GM12878 (cell line): ENCODE results near the gene RRAGD. TPM values are rescaled to one million over a fixed set of nuclear protein-coding genes. Genes with fewer than 3 reads are reported as not detected.

Source experiments
- ATAC-seq: fragments of 200-7000 bp; cut with Tn5 transposase; 3 replicates; pipeline ENCODE4 v1.9.1; 2020; ENCODE audit warnings: mild to moderate bottlenecking, moderate library complexity
- BruUV-seq: library from RNA; stranded (reverse); fragments of 400-500 nt; replicated peaks from 2 replicates; lab custom pipeline; 2021; lab: Mats Ljungman, UMichigan
- CTCF ChIA-PET: fragments of 300-600 bp; sonication (Branson Sonifier 250); formaldehyde crosslinking; extraction: SDS; loops from one replicate; lab custom pipeline; 2021; ENCODE audit warnings: inconsistent platforms; lab: Yijun Ruan, JAX
- POLR2A ChIA-PET: fragments of 350-600 bp; formaldehyde crosslinking; extraction: SDS; loops from one replicate; lab custom pipeline; 2021; ENCODE audit warnings: inconsistent platforms; lab: Charles Lee
- RAD21 ChIA-PET: fragments of 300-600 bp; sonication (Branson Sonifier 250); formaldehyde crosslinking; loops from one replicate; lab custom pipeline; 2023; ENCODE audit warnings: antibody characterized with exemption; ENCODE audit not compliant: unreplicated experiment; lab: Charles Lee
- SMC1A ChIA-PET: fragments of 300-600 bp; sonication (Branson Sonifier 250); formaldehyde crosslinking; loops from one replicate; lab custom pipeline; 2023; ENCODE audit not compliant: unreplicated experiment, uncharacterized antibody; lab: Charles Lee
- DNase-seq: peaks from one replicate; pipeline ENCODE4 v3.0.0-alpha.2; 2011; ENCODE audit warnings: low read depth, low spot score
- FAIRE-seq: peaks from 3 replicates; lab custom pipeline; 2011; peaks lifted over from hg19 to GRCh38; lab: Jason Lieb, UNC
- H2AFZ ChIP-seq: 2 replicates; pipeline ENCODE4 v1.6.0; 2011; ENCODE audit warnings: low read depth, low read length, control low read depth; ENCODE audit not compliant: control insufficient read depth
- H3K27ac ChIP-seq: 2 replicates; pipeline ENCODE4 v1.5.1; 2011; ENCODE audit warnings: control low read depth; ENCODE audit not compliant: control insufficient read depth, insufficient read depth
- H3K27me3 ChIP-seq, 2 experiments: replicated peaks in 1 of 2; 2 replicates each; pipeline versions ENCODE4 v1.6.0 to v1.6.1; 2011; ENCODE audit warnings: low read length in 1 of 2; ENCODE audit not compliant: control insufficient read depth in 2 of 2, insufficient read depth in 2 of 2
- H3K36me3 ChIP-seq, 2 experiments: 2 replicates each; pipeline ENCODE4 v1.5.1; 2011; ENCODE audit warnings: low read length in 1 of 2; ENCODE audit not compliant: control insufficient read depth in 2 of 2, insufficient read depth in 2 of 2
- H3K4me1 ChIP-seq: 2 replicates; pipeline ENCODE4 v1.6.1; 2011; ENCODE audit warnings: mild to moderate bottlenecking, low read length, moderate library complexity, mixed read lengths; ENCODE audit not compliant: control insufficient read depth, insufficient read depth
- H3K4me2 ChIP-seq: 2 replicates; pipeline ENCODE4 v1.6.0; 2011; ENCODE audit warnings: control low read depth; ENCODE audit not compliant: control insufficient read depth, insufficient read depth
- H3K4me3 ChIP-seq: fragments of 200-600 bp; sonication (generic); 2 replicates; pipeline ENCODE4 v1.5.1; 2016
- H3K79me2 ChIP-seq: 2 replicates; pipeline ENCODE4 v1.6.0; 2011; ENCODE audit warnings: low read length; ENCODE audit not compliant: control insufficient read depth, insufficient read depth
- H3K9ac ChIP-seq: 2 replicates; pipeline ENCODE4 v1.8.0; 2011; ENCODE audit warnings: low read length, control low read depth, mixed read lengths; ENCODE audit not compliant: control insufficient read depth, insufficient read depth
- H3K9me3 ChIP-seq: replicated peaks from 3 replicates; pipeline ENCODE4 v1.5.1; 2011; ENCODE audit warnings: mild to moderate bottlenecking, low read length; ENCODE audit not compliant: control insufficient read depth, insufficient read depth
- H4K20me1 ChIP-seq: 2 replicates; pipeline ENCODE4 v1.6.0; 2011; ENCODE audit not compliant: control insufficient read depth, insufficient read depth
- BMI1 ChIP-seq: fragments of 450-650 bp; IDR thresholded peaks from 2 replicates; pipeline ENCODE4 v1.6.1; 2016; ENCODE audit warnings: mild to moderate bottlenecking, moderate library complexity, borderline replicate concordance
- CHD1 ChIP-seq: IDR thresholded peaks from 2 replicates; pipeline ENCODE4 v1.6.1; 2012; ENCODE audit warnings: low read depth, low read length, improper control_type of control experiment
- EP300 ChIP-seq, 2 experiments: fragments of 150-350 bp in 1 of 2; IDR thresholded peaks; 2 replicates each; pipeline ENCODE4 v1.6.1; 2011 to 2012; ENCODE audit warnings: low read depth in 2 of 2, low read length in 2 of 2, borderline replicate concordance in 1 of 2, improper control_type of control experiment in 1 of 2, inconsistent platforms in 1 of 2; ENCODE audit not compliant: control insufficient read depth in 1 of 2
- ETV6 ChIP-seq, 2 experiments: fragments of 450-650 bp in 1 of 2; IDR thresholded peaks in 1 of 2; conservative IDR thresholded peaks in 1 of 2; 2 replicates each; pipeline ENCODE4 v1.6.1; 2014; ENCODE audit warnings: antibody characterized with exemption in 1 of 2, borderline replicate concordance in 1 of 2, low read depth in 1 of 2, mild to moderate bottlenecking in 1 of 2, moderate library complexity in 1 of 2
- KDM1A ChIP-seq: fragments of 200-600 bp; sonication (generic); IDR thresholded peaks from 2 replicates; pipeline ENCODE4 v1.6.1; 2016; ENCODE audit warnings: borderline replicate concordance
- TCF12 ChIP-seq: IDR thresholded peaks from 2 replicates; pipeline ENCODE4 v1.6.1; 2011; ENCODE audit warnings: low read depth, mild to moderate bottlenecking, low read length
- WRNIP1 ChIP-seq: IDR thresholded peaks from 2 replicates; pipeline ENCODE4 v1.6.1; 2011; ENCODE audit warnings: low read depth, low read length, improper control_type of control experiment, borderline replicate concordance
- YY1 ChIP-seq: IDR thresholded peaks from 2 replicates; pipeline ENCODE4 v1.6.1; 2011; ENCODE audit warnings: low read depth, mild to moderate bottlenecking, low read length
- ZNF274 ChIP-seq: IDR thresholded peaks from one replicate; pipeline ENCODE4 v1.8.0; 2011; ENCODE audit not compliant: insufficient read length, insufficient read depth
- ZNF384 ChIP-seq: IDR thresholded peaks from 2 replicates; pipeline ENCODE4 v1.6.1; 2012; ENCODE audit warnings: low read depth, mild to moderate bottlenecking, low read length, improper control_type of control experiment, borderline replicate concordance
- ZNF622 ChIP-seq: fragments of 450-650 bp; IDR thresholded peaks from 2 replicates; pipeline ENCODE4 v1.6.1; 2017; ENCODE audit warnings: mild to moderate bottlenecking, inconsistent platforms
- WGBS: methylation state at CpG from one replicate; pipeline ENCODE4 v1.1.6; 2016; ENCODE audit warnings: low lambda C conversion rate; ENCODE audit not compliant: insufficient replicate concordance, insufficient coverage; ENCODE audit errors: missing lambda C conversion rate; 5-methylcytosine and 5-hydroxymethylcytosine counted together
- in situ Hi-C: fragments of 300-500 bp; cut with MboI; formaldehyde crosslinking; loops from 9 replicates; pipeline ENCODE4 v1.14.3; 2018; ENCODE audit warnings: mixed read lengths
- intact Hi-C: fragments of 100-400 bp; cut with micrococcal nuclease; formaldehyde crosslinking; loops from one replicate; pipeline ENCODE4 v1.14.2; 2022; ENCODE audit not compliant: unreplicated experiment
- polyA plus RNA-seq, 11 experiments: library from polyadenylated mRNA; depleted of rRNA in 4 of 11; unstranded in 6 of 11; stranded (reverse) in 5 of 11; fragments of >200 nt; fragmentation: Nextera tagmentation in 4 of 11; fragmentation: Illumina TruSeq in 1 of 11; extraction: Ambion mirVana in 4 of 11; extraction: Trizol in 1 of 11; gene quantifications; 1 replicate in 1 of 11; 2 replicates in 10 of 11; pipeline versions ENCODE4 v1.2.1 to v1.2.3, GENCODE V29; 2011 to 2016; ENCODE audit warnings: inconsistent platforms in 2 of 11, missing spikeins in 2 of 11, low read depth in 1 of 11
- total RNA-seq, 4 experiments: library from RNA; depleted of rRNA in 3 of 4; stranded (reverse); fragments of >200 nt in 3 of 4; fragmentation: Illumina TruSeq in 1 of 4; extraction: Trizol in 1 of 4; gene quantifications; 2 replicates each; pipeline versions ENCODE4 v1.2.1 to v1.2.3, GENCODE V29; 2013 to 2021
- TF ChIP-seq, protein P1 (sequence below): fragments of 450-650 bp; IDR thresholded peaks from 2 replicates; pipeline ENCODE4 v1.6.1; 2017; ENCODE audit warnings: mild to moderate bottlenecking, moderate library complexity
- TF ChIP-seq, protein P2 (sequence below): IDR thresholded peaks from 2 replicates; pipeline ENCODE4 v1.6.1; 2012; ENCODE audit warnings: low read depth, low read length, improper control_type of control experiment
- TF ChIP-seq, protein P3 (sequence below): fragments of 450-650 bp; IDR thresholded peaks from 2 replicates; pipeline ENCODE4 v1.6.1; 2017; ENCODE audit warnings: mild to moderate bottlenecking

The RRAGD gene
- total and polyA plus RNA-seq, 10 of the 15 experiments (the other 5 are each of a cell fraction or from before 2014, with no cell fraction given) = 4.6 to 17.4 (median 8.5) TPM

DNA sequence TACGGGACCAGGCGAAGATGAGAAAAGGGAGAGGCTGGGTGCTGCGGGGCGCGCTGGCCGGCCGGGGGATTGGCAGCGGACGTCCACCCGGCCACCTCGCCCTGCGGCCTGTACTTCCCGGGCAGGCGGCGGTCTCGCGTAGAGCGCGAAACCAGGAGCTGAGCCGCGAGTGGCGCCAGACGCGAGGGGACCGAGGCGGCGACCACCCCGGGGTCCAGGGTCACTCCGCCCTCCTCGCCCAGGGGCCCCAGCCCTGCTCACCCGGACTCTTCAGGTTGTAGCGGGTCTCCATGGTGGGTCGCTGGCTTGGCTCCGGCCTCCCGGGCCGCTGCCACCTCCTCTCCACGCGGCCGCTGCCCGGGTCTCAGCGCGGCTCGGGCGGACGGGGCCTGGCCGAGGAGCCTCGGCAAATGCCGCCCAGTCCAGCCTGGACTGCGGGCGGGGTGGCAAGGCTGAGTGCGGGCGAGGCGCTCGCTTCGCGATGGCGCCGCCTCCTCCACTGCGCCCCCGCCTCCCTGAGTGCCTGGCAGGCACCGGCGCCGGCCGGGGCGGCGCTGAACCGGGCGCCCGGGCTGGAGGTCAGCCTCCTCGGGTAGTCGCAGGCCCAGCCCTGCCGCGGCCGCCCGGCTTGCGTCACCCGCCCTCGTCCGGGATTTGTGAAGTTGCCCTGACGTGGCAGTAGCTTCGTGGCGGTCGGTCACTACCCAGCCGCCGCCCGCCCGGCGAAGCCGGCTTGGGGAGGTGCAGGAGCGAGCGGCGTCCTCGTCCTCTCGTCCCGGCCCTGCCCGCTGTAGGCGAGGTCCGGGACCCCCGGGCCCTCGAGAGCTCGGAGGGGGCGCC, 59.6 kb downstream of the RRAGD start, which contains the start of gene UBE2J1:
Gene UBE2J1, minus strand, starts transcription at position 445 of the 840 bp plus-strand sequence. Its CDS starts 153 bp downstream, at position 292.
- peak within 1 kb of the TSS; percentile 97 for H3K27ac ChIP-seq
- ChIA-PET RAD21 (interaction anchor here (0.6 to 12.7 kb wide), 7 partner anchors 10 to 53 kb away, joined by 3 to 187 read pairs (median 9); no protein-coding TSS in a partner anchor), SMC1A (interaction anchor here (2.6 to 12.6 kb wide), 5 partner anchors 11 to 272 kb away, joined by 9 to 252 read pairs (median 52); partner anchors contain the start of gene PNRC1), POLR2A (interaction anchor here (0.8 to 5.9 kb wide), 9 partner anchors 8 to 272 kb away, joined by 3 to 51 read pairs (median 9); partner anchors contain the start of gene PNRC1), CTCF (interaction anchor here (0.6 to 17.0 kb wide), 5 partner anchors 12 to 71 kb away, joined by 3 to 260 read pairs (median 7); no protein-coding TSS in a partner anchor)
- H3K4me3 ChIP-seq = peak within 1 kb of the TSS; percentile 98
- no peaks in the 10 kb centered on the region; the same call in none of the 2 replicates for H4K20me1 ChIP-seq
- in situ Hi-C loops = no loop called here
- H2AFZ ChIP-seq = peak within 1 kb of the TSS; percentile 49
- BruUV-seq = no TSS peak
- H3K79me2 ChIP-seq = peaks cover 76% of the 10 kb centered on the region
- FAIRE-seq (no peak), ATAC-seq (peak; percentile 79), DNase-seq (no peak)
- H3K4me2 ChIP-seq = peak within 1 kb of the TSS; percentile 95
- no peaks in the 10 kb centered on the region for H3K27me3 ChIP-seq
- H3K9ac ChIP-seq = peak within 1 kb of the TSS; percentile 99
- peaks cover 0 to 5% of the 10 kb centered on the region in 2 experiments; a peak in 1 of 4 replicates for H3K36me3 ChIP-seq
- H3K9me3 ChIP-seq = no peaks in the 10 kb centered on the region; the same call in 2 of the 3 replicates
- intact Hi-C loops = loop anchor here (5.0 to 10.0 kb wide), 4 partner anchors 70 to 462 kb away; partner anchors contain the start of genes MDN1 and PM20D2
- under 1% methylated on average over 73 of the region's 102 CpGs for WGBS
- H3K4me1 ChIP-seq = peaks cover 50% of the 10 kb centered on the region
- no peak for TF ChIP-seq BMI1
- TF ChIP-seq, protein P1, sequence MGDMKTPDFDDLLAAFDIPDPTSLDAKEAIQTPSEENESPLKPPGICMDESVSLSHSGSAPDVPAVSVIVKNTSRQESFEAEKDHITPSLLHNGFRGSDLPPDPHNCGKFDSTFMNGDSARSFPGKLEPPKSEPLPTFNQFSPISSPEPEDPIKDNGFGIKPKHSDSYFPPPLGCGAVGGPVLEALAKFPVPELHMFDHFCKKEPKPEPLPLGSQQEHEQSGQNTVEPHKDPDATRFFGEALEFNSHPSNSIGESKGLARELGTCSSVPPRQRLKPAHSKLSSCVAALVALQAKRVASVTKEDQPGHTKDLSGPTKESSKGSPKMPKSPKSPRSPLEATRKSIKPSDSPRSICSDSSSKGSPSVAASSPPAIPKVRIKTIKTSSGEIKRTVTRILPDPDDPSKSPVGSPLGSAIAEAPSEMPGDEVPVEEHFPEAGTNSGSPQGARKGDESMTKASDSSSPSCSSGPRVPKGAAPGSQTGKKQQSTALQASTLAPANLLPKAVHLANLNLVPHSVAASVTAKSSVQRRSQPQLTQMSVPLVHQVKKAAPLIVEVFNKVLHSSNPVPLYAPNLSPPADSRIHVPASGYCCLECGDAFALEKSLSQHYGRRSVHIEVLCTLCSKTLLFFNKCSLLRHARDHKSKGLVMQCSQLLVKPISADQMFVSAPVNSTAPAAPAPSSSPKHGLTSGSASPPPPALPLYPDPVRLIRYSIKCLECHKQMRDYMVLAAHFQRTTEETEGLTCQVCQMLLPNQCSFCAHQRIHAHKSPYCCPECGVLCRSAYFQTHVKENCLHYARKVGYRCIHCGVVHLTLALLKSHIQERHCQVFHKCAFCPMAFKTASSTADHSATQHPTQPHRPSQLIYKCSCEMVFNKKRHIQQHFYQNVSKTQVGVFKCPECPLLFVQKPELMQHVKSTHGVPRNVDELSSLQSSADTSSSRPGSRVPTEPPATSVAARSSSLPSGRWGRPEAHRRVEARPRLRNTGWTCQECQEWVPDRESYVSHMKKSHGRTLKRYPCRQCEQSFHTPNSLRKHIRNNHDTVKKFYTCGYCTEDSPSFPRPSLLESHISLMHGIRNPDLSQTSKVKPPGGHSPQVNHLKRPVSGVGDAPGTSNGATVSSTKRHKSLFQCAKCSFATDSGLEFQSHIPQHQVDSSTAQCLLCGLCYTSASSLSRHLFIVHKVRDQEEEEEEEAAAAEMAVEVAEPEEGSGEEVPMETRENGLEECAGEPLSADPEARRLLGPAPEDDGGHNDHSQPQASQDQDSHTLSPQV = 0 out of 2 replicates have a peak, but pooled peaks have one; percentile 47
- TF ChIP-seq EP300 (IDR thresholded peaks at IDR 0.05; ENCODE audit: borderline replicate concordance in 1 of 2, control insufficient read depth in 1 of 2, low read depth in 2 of 2, low read length in 2 of 2) = peak in 1 of 2 experiments; percentile 23; a peak in 1 of 4 replicates
- no peak for TF ChIP-seq WRNIP1
- TF ChIP-seq, protein P2, sequence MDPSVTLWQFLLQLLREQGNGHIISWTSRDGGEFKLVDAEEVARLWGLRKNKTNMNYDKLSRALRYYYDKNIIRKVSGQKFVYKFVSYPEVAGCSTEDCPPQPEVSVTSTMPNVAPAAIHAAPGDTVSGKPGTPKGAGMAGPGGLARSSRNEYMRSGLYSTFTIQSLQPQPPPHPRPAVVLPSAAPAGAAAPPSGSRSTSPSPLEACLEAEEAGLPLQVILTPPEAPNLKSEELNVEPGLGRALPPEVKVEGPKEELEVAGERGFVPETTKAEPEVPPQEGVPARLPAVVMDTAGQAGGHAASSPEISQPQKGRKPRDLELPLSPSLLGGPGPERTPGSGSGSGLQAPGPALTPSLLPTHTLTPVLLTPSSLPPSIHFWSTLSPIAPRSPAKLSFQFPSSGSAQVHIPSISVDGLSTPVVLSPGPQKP = no peak
- TF ChIP-seq KDM1A = no peak
- peak; percentile 73 for TF ChIP-seq YY1
- TF ChIP-seq TCF12 = peak; percentile 44; the same call in 1 of the 2 replicates
- TF ChIP-seq, protein P3, sequence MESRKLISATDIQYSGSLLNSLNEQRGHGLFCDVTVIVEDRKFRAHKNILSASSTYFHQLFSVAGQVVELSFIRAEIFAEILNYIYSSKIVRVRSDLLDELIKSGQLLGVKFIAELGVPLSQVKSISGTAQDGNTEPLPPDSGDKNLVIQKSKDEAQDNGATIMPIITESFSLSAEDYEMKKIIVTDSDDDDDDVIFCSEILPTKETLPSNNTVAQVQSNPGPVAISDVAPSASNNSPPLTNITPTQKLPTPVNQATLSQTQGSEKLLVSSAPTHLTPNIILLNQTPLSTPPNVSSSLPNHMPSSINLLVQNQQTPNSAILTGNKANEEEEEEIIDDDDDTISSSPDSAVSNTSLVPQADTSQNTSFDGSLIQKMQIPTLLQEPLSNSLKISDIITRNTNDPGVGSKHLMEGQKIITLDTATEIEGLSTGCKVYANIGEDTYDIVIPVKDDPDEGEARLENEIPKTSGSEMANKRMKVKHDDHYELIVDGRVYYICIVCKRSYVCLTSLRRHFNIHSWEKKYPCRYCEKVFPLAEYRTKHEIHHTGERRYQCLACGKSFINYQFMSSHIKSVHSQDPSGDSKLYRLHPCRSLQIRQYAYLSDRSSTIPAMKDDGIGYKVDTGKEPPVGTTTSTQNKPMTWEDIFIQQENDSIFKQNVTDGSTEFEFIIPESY = no peak
- no peak for TF ChIP-seq ZNF274
- no peak for TF ChIP-seq CHD1
- no peak for TF ChIP-seq ZNF622
- 0 out of 4 replicates have a peak, but pooled peaks of 1 of the 2 experiments have one; percentile 16 for TF ChIP-seq ETV6 (conservative IDR thresholded peaks at IDR 0.05 in 1 of 2, IDR thresholded peaks at IDR 0.05 in 1 of 2; ENCODE audit: borderline replicate concordance in 1 of 2, low read depth in 1 of 2)
- TF ChIP-seq ZNF384 = no peak
